Fibroblast of lung (primary cell): Measurements from ENCODE around the gene PSPN.
"Not testable (repeated sequence)": the region's sequence is repeated elsewhere in the genome, so short reads cannot be mapped to it uniquely, and the experiment has no call there.

ENCODE experiments used
- EZH2 ChIP-seq: IDR thresholded peaks from 2 replicates; pipeline ENCODE4 v1.5.1; 2012; ENCODE audit warnings: low read length, control low read depth, mild to moderate bottlenecking; ENCODE audit errors: missing control alignments
- TF ChIP-seq, protein P1 (sequence below), 2 donors: IDR thresholded peaks in 1 of 2; conservative IDR thresholded peaks in 1 of 2; 1 replicate in 1 of 2; 2 replicates in 1 of 2; pipeline ENCODE4 v1.5.1; 2011 to 2012; ENCODE audit warnings: low read length in 2 of 2, control low read depth in 1 of 2, inconsistent platforms in 1 of 2, low read depth in 1 of 2, mild to moderate bottlenecking in 1 of 2

DNA sequence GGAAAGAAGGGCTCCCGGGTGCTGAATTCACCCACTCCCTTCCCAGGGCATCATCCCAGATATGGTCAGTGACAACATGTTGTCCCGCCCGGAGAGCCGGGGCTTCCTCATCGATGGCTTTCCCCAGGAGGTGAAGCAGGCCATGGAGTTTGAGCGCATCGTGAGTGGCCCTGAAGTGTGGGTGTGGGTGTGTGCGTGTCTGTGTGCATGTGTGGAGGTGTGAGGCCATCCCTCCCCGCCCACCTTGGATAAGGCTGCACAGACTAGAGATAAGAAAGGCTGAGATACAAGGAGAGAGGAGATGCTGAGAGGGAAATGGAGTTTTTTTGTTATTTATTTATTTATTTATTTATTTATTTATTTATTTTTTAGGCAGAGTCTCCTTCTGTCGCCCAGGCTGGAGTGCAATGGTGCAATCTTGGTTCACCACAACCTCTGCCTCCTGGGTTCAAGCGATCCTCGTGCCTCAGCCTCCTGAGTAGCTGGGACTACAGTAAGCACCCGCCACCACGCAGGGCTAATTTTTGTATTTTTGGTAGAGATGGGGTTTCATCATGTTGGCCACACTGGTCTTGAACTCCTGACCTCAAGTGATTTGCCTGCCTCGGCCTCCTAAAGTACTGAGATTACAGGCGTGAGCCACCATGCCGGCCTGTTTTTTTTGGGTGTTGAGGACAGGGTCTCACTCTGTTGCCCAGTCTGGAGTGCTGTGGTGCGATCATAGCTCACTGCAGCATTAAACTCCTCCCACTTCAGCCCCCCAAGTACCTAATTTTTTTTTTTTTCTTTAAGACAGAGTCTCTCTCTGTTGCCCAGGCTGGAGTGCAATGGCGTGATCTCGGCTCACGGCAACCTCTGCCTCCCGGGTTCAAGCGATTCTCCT is 24.6 kb upstream of the PSPN start:
- TF ChIP-seq, protein P1, sequence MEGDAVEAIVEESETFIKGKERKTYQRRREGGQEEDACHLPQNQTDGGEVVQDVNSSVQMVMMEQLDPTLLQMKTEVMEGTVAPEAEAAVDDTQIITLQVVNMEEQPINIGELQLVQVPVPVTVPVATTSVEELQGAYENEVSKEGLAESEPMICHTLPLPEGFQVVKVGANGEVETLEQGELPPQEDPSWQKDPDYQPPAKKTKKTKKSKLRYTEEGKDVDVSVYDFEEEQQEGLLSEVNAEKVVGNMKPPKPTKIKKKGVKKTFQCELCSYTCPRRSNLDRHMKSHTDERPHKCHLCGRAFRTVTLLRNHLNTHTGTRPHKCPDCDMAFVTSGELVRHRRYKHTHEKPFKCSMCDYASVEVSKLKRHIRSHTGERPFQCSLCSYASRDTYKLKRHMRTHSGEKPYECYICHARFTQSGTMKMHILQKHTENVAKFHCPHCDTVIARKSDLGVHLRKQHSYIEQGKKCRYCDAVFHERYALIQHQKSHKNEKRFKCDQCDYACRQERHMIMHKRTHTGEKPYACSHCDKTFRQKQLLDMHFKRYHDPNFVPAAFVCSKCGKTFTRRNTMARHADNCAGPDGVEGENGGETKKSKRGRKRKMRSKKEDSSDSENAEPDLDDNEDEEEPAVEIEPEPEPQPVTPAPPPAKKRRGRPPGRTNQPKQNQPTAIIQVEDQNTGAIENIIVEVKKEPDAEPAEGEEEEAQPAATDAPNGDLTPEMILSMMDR (conservative IDR thresholded peaks at IDR 0.05 in 1 of 2, IDR thresholded peaks at IDR 0.05 in 1 of 2; ENCODE audit: low read depth in 1 of 2, low read length in 2 of 2) = not testable (repeated sequence)
- TF ChIP-seq EZH2 = not testable (repeated sequence)
